Progenitor cell of endocrine pancreas (in vitro differentiated cells): Measurements from ENCODE around the gene RRP15. TPM values are rescaled to one million over a fixed set of nuclear protein-coding genes. Genes with fewer than 3 reads are reported as not detected.

Experiments used
- DNase-seq: peaks from one replicate; pipeline ENCODE4 v3.0.0; 2021; ENCODE audit warnings: low spot score; ENCODE audit not compliant: unreplicated experiment
- H3K27ac Mint-ChIP-seq: 2 replicates; pipeline ENCODE4 v1.8.0; 2021; ENCODE audit warnings: mild to moderate bottlenecking, moderate library complexity, mixed read lengths
- H3K27me3 Mint-ChIP-seq: 2 replicates; pipeline ENCODE4 v1.8.0; 2021; ENCODE audit warnings: mixed read lengths
- H3K36me3 Mint-ChIP-seq: 2 replicates; pipeline ENCODE4 v1.8.0; 2022; ENCODE audit warnings: mixed read lengths; ENCODE audit not compliant: insufficient read depth
- H3K4me1 Mint-ChIP-seq: 2 replicates; pipeline ENCODE4 v1.8.0; 2021; ENCODE audit warnings: low read depth, mixed read lengths
- H3K4me3 Mint-ChIP-seq: 2 replicates; pipeline ENCODE4 v1.8.0; 2021; ENCODE audit warnings: low read depth, mild to moderate bottlenecking, moderate library complexity, mixed read lengths
- H3K9me3 Mint-ChIP-seq: 2 replicates; pipeline ENCODE4 v1.8.0; 2021; ENCODE audit warnings: low read depth, mixed read lengths
- total RNA-seq: library from RNA; stranded (reverse); gene quantifications from 2 replicates; pipeline ENCODE4 v1.2.1, GENCODE V29; 2021
- TF ChIP-seq, protein P1 (sequence below): fragments of 200-600 bp; sonication (generic); IDR thresholded peaks from one replicate; pipeline ENCODE4 v1.5.0; 2021; ENCODE audit warnings: antibody characterized with exemption, mild to moderate bottlenecking; ENCODE audit not compliant: unreplicated experiment

RRP15 gene
- total RNA-seq, 1 donor from 2014 or later, result 24.6 TPM

DNA sequence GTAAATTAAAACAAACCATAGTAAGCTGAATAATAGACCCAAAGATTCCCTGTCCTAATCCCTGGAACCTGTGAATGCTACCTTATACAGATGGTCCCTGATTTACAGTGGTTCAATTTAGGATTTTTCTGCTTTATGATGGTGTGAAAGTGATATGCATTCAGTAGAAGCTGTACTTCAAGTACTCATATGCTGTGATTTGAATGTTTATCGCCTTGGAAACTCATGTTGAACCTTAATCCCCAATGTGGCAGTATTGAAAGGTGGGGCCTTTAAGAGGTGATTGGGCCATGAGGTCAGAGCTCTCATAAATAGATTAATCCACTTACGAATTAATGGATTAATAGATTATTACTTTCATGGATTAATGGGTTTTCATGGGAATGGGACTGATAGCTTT lies 10.6 kb upstream of the RRP15 start:
- H3K9me3 Mint-ChIP-seq, result no peaks in the 10 kb centered on the region
- H3K36me3 Mint-ChIP-seq, result no peaks in the 10 kb centered on the region
- no peak for DNase-seq

DNA sequence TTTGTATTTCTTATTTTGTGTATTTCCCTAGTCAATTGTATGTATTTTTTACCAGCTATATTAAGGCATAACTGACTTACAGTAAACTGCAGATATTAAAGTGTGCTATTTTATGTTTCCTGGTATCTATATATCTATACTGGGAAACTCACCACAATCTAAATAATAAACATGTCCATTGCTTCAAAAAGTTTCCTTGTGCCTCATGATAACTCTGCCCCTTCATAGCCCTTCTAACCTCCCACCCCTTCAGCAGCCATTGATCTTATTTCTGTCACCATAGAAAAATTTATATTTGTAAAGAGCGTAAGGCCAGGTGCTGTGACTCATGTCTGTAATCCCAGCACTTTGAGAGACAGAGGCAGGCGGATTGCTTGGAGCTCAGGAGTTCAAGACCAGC lies 9.3 kb upstream of the RRP15 start:
- Mint-ChIP-seq H3K9me3 (peaks cover 2% of the 10 kb centered on the region), H3K4me3 (no peak overlapping the region), H3K36me3 (no peaks in the 10 kb centered on the region), H3K27me3 (no peaks in the 10 kb centered on the region), H3K27ac (no peak overlapping the region), H3K4me1 (no peaks in the 10 kb centered on the region)
- TF ChIP-seq, protein P1, sequence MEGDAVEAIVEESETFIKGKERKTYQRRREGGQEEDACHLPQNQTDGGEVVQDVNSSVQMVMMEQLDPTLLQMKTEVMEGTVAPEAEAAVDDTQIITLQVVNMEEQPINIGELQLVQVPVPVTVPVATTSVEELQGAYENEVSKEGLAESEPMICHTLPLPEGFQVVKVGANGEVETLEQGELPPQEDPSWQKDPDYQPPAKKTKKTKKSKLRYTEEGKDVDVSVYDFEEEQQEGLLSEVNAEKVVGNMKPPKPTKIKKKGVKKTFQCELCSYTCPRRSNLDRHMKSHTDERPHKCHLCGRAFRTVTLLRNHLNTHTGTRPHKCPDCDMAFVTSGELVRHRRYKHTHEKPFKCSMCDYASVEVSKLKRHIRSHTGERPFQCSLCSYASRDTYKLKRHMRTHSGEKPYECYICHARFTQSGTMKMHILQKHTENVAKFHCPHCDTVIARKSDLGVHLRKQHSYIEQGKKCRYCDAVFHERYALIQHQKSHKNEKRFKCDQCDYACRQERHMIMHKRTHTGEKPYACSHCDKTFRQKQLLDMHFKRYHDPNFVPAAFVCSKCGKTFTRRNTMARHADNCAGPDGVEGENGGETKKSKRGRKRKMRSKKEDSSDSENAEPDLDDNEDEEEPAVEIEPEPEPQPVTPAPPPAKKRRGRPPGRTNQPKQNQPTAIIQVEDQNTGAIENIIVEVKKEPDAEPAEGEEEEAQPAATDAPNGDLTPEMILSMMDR, result no peak
- no peak for DNase-seq

More for the DNA sequence above, 10.6 kb upstream of the RRP15 start:
- TF ChIP-seq, protein P1, result no peak
- H3K27me3 Mint-ChIP-seq, result no peaks in the 10 kb centered on the region
- no peak overlapping the region for H3K27ac Mint-ChIP-seq
- no peak overlapping the region for H3K4me3 Mint-ChIP-seq
- no peaks in the 10 kb centered on the region for H3K4me1 Mint-ChIP-seq

DNA sequence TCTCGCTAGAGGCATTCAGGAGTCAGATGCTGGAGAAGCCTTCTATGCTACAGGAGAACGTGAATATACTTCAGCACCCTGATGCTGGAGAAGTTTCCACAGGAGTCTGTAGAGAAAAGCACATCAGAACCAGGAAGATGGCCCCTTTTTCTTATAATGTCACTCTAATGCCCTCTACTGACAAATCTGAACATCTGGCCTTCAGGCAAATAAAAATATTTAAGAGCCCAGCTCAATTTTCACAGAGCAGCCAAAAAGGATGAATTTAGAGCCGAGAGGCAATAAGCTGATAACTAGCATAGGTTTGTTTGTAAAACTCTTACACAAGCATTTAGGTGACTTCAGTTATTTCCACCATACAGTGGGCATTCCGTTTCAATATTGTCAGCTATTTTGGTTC lies 3.8 kb upstream of the RRP15 start:
- H3K36me3 Mint-ChIP-seq, result no peaks in the 10 kb centered on the region
- no peaks in the 10 kb centered on the region for H3K27me3 Mint-ChIP-seq
- H3K4me1 Mint-ChIP-seq, result peaks cover 14% of the 10 kb centered on the region
- TF ChIP-seq, protein P1, result no peak
- H3K27ac Mint-ChIP-seq, result no peak overlapping the region
- no peak overlapping the region for H3K4me3 Mint-ChIP-seq
- DNase-seq, result no peak
- H3K9me3 Mint-ChIP-seq, result peaks cover 2% of the 10 kb centered on the region

DNA sequence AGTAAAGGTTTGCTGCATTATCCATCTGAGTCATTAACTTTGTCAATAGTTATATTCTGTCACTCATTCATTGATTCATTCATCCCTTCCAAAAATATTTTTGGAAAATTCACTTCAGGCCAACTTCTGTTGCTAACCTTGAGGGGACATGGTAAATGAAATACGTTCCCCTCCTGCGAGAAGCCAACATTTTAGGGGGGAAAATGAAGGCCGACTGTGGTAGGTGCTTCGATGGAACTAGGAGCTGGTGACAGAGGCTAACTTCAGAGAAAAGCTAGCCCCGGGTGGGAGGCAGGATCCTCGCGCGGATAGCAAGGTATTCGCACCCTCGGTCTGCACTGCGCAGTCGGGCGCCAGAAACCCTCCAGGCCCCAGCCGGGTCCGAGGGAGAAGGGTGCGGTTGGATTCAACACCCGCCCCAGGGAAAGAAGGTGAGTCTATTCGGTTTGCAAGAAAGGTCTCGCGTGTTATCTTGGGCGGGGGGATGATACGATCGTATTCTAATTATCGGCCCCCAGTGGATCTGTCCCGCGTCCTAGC lies 646 bp upstream of the RRP15 start:
- peak overlapping the region; percentile 92 for H3K27ac Mint-ChIP-seq
- DNase-seq, result no peak
- TF ChIP-seq, protein P1, result no peak
- peak overlapping the region; percentile 95 for H3K4me3 Mint-ChIP-seq
- peaks cover 18% of the 10 kb centered on the region for H3K4me1 Mint-ChIP-seq
- H3K36me3 Mint-ChIP-seq, result no peaks in the 10 kb centered on the region
- H3K27me3 Mint-ChIP-seq, result no peaks in the 10 kb centered on the region
- H3K9me3 Mint-ChIP-seq, result peaks cover 2% of the 10 kb centered on the region

DNA sequence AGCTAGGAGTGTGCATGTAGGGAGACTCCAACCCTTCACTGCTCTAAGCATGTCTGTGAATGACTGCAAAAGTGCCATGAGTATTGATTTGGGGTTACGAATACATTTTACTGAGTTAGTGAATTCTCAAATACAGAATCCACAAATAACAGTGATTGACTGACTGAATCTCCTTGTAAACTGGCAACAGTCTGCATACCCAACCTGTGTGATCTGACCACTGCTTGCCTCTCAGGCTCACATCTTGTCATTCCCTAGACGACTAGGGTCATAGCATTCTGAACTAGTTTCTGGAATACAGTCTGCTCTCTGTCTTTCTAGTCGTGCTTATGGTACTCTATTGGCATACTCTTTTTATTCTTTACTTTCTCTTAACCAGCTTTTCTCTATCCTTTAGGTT lies 7.4 kb downstream of the RRP15 start:
- Mint-ChIP-seq H3K4me1 (peaks cover 8% of the 10 kb centered on the region), H3K27me3 (no peaks in the 10 kb centered on the region), H3K9me3 (no peaks in the 10 kb centered on the region), H3K4me3 (no peak overlapping the region), H3K36me3 (no peaks in the 10 kb centered on the region), H3K27ac (no peak overlapping the region)
- TF ChIP-seq, protein P1, result no peak
- DNase-seq, result no peak
